KOPT-K1 (cell line): ENCODE results near the gene TF.

Experiments used
- H3K27ac ChIP-seq: fragments of 200-600 bp; sonication (generic); 2 replicates; pipeline ENCODE4 v1.5.1; 2016; ENCODE audit warnings: antibody characterized with exemption, mild to moderate bottlenecking, low read depth, low read length; ENCODE audit not compliant: poor library complexity, severe bottlenecking
- H3K36me3 ChIP-seq: fragments of 200-600 bp; sonication (generic); 2 replicates; pipeline ENCODE4 v1.5.1; 2017; ENCODE audit warnings: antibody characterized with exemption, mild to moderate bottlenecking, low read length, moderate library complexity; ENCODE audit not compliant: insufficient read depth
- H3K9me3 ChIP-seq: fragments of 200-600 bp; sonication (generic); 2 replicates; pipeline ENCODE4 v1.5.1; 2017; ENCODE audit warnings: antibody characterized with exemption, low read length, mild to moderate bottlenecking; ENCODE audit not compliant: insufficient read depth, poor library complexity, severe bottlenecking

The TF gene

GRCh38 chr3:133838916-133839800 is 93.0 kb downstream of the TF start:
- Histone ChIP-seq H3K27ac (no peak overlapping the region), H3K36me3 (no peaks in the 10 kb centered on the region), H3K9me3 (no peaks in the 10 kb centered on the region)

- Histone ChIP-seq H3K36me3 (no peaks in the 10 kb centered on the region), H3K27ac (no peak overlapping the region), H3K9me3 (no peaks in the 10 kb centered on the region)
Observed at GRCh38 chr3:133840055-133840737, 94.0 kb downstream of the TF start.

GRCh38 chr3:133840767-133841166 is 94.6 kb downstream of the TF start:
- Histone ChIP-seq H3K27ac (no peak overlapping the region), H3K36me3 (no peaks in the 10 kb centered on the region)

GRCh38 chr3:133841196-133841595 is 95.0 kb downstream of the TF start:
- no peaks in the 10 kb centered on the region for H3K9me3 ChIP-seq
- no peaks in the 10 kb centered on the region for H3K36me3 ChIP-seq

More at GRCh38 chr3:133840767-133841166, 94.6 kb downstream of the TF start:
- H3K9me3 ChIP-seq, result no peaks in the 10 kb centered on the region

GRCh38 chr3:133842158-133842557 is 96.0 kb downstream of the TF start:
- Histone ChIP-seq H3K9me3 (no peaks in the 10 kb centered on the region), H3K36me3 (no peaks in the 10 kb centered on the region), H3K27ac (no peak overlapping the region)

More at GRCh38 chr3:133841196-133841595, 95.0 kb downstream of the TF start:
- no peak overlapping the region for H3K27ac ChIP-seq

GRCh38 chr3:133843634-133844033 is 97.4 kb downstream of the TF start:
- H3K27ac ChIP-seq, result no peak overlapping the region
- H3K36me3 ChIP-seq, result no peaks in the 10 kb centered on the region
- no peaks in the 10 kb centered on the region for H3K9me3 ChIP-seq

GRCh38 chr3:133845127-133845526 is 98.9 kb downstream of the TF start:
- no peaks in the 10 kb centered on the region for H3K9me3 ChIP-seq
- H3K27ac ChIP-seq, result no peak overlapping the region
- no peaks in the 10 kb centered on the region for H3K36me3 ChIP-seq
